H9 (cell line): ENCODE measurements around the gene OSBPL10. TPM values are rescaled to one million over a fixed set of nuclear protein-coding genes. Genes with fewer than 3 reads are reported as not detected.

ENCODE experiments used
- DNase-seq: peaks from one replicate; pipeline ENCODE4 v3.0.0-alpha.2; 2017
- H2AFZ ChIP-seq: one replicate; pipeline ENCODE4 v1.6.1; 2013; ENCODE audit warnings: mild to moderate bottlenecking, low read length, control low read depth, moderate library complexity
- H2AK5ac ChIP-seq: 2 replicates; pipeline ENCODE4 v1.6.1; 2013; ENCODE audit warnings: low read length, control low read depth, mixed read lengths; ENCODE audit not compliant: insufficient read length
- H2BK120ac ChIP-seq: one replicate; pipeline ENCODE4 v1.6.1; 2013; ENCODE audit warnings: low read depth, mild to moderate bottlenecking, low read length, control low read depth, inconsistent platforms; ENCODE audit not compliant: poor library complexity, severe bottlenecking
- H2BK12ac ChIP-seq: 2 replicates; pipeline ENCODE4 v1.6.1; 2013; ENCODE audit warnings: low read length, control low read depth, mixed read lengths, low read depth; ENCODE audit not compliant: insufficient read length
- H2BK15ac ChIP-seq: 2 replicates; pipeline ENCODE4 v1.6.1; 2013; ENCODE audit warnings: low read depth, low read length, control low read depth
- H2BK20ac ChIP-seq: one replicate; pipeline ENCODE4 v1.6.1; 2013; ENCODE audit warnings: low read depth, mild to moderate bottlenecking, low read length, control low read depth, inconsistent platforms; ENCODE audit not compliant: poor library complexity, severe bottlenecking
- H2BK5ac ChIP-seq: 2 replicates; pipeline ENCODE4 v1.6.1; 2013; ENCODE audit warnings: low read length, control low read depth, mixed read lengths; ENCODE audit not compliant: insufficient read length
- H3K14ac ChIP-seq: 2 replicates; pipeline ENCODE4 v1.6.1; 2013; ENCODE audit warnings: low read length, control low read depth; ENCODE audit not compliant: insufficient read depth
- H3K18ac ChIP-seq: 2 replicates; pipeline ENCODE4 v1.6.1; 2013; ENCODE audit warnings: low read depth, mild to moderate bottlenecking, mixed read lengths, low read length, control low read depth; ENCODE audit not compliant: insufficient read length
- H3K23ac ChIP-seq: 2 replicates; pipeline ENCODE4 v1.6.1; 2013; ENCODE audit warnings: low read length, control low read depth, mixed read lengths, low read depth; ENCODE audit not compliant: insufficient read length
- H3K23me2 ChIP-seq: 2 replicates; pipeline ENCODE4 v1.6.1; 2013; ENCODE audit warnings: low read depth, mild to moderate bottlenecking, mixed read lengths, low read length, control low read depth; ENCODE audit not compliant: insufficient read length, poor library complexity, severe bottlenecking
- H3K27ac ChIP-seq: 2 replicates; pipeline ENCODE4 v1.5.1; 2013; ENCODE audit warnings: low read length, control low read depth, mixed read lengths, low read depth; ENCODE audit not compliant: insufficient read length
- H3K27me3 ChIP-seq: 2 replicates; pipeline ENCODE4 v1.6.1; 2013; ENCODE audit warnings: low read length, control low read depth, inconsistent platforms; ENCODE audit not compliant: insufficient read depth
- H3K4ac ChIP-seq: 2 replicates; pipeline ENCODE4 v1.6.1; 2013; ENCODE audit warnings: low read depth, mild to moderate bottlenecking, control low read depth, inconsistent platforms, low read length, moderate library complexity
- H3K4me1 ChIP-seq: 2 replicates; pipeline ENCODE4 v1.6.1; 2013; ENCODE audit warnings: low read length, control low read depth, inconsistent platforms; ENCODE audit not compliant: insufficient read depth
- H3K4me2 ChIP-seq: 2 replicates; pipeline ENCODE4 v1.6.1; 2013; ENCODE audit warnings: low read length, control low read depth, mixed read lengths; ENCODE audit not compliant: insufficient read length, insufficient read depth
- H3K56ac ChIP-seq: 2 replicates; pipeline ENCODE4 v1.6.1; 2013; ENCODE audit warnings: low read depth, mild to moderate bottlenecking, mixed read lengths, low read length, control low read depth; ENCODE audit not compliant: insufficient read length
- H3K79me1 ChIP-seq: 2 replicates; pipeline ENCODE4 v1.6.1; 2013; ENCODE audit warnings: low read depth, mild to moderate bottlenecking, moderate library complexity, low read length, control low read depth, inconsistent platforms; ENCODE audit not compliant: insufficient read depth, poor library complexity, severe bottlenecking
- H3K79me2 ChIP-seq: 2 replicates; pipeline ENCODE4 v1.6.1; 2013; ENCODE audit warnings: low read length, control low read depth, inconsistent platforms; ENCODE audit not compliant: insufficient read depth
- H3K9ac ChIP-seq: 2 replicates; pipeline ENCODE4 v1.6.1; 2013; ENCODE audit warnings: low read length, control low read depth, mixed read lengths; ENCODE audit not compliant: insufficient read length; ENCODE audit errors: extremely low read depth
- H3K9me3 ChIP-seq: one replicate; pipeline ENCODE4 v1.6.1; 2013; ENCODE audit warnings: low read depth, low read length, inconsistent platforms; ENCODE audit not compliant: control insufficient read depth
- H3T11ph ChIP-seq: one replicate; pipeline ENCODE4 v1.6.1; 2013; ENCODE audit warnings: mild to moderate bottlenecking, low read length, control low read depth, inconsistent platforms
- H4K20me1 ChIP-seq: one replicate; pipeline ENCODE4 v1.6.1; 2013; ENCODE audit not compliant: control insufficient read depth, insufficient read length, insufficient read depth
- H4K5ac ChIP-seq: 2 replicates; pipeline ENCODE4 v1.6.1; 2013; ENCODE audit warnings: low read depth, mild to moderate bottlenecking, mixed read lengths, low read length, control low read depth; ENCODE audit not compliant: insufficient read length
- H4K8ac ChIP-seq: replicated peaks from 2 replicates; pipeline ENCODE4 v1.6.1; 2013; ENCODE audit warnings: low read length, control low read depth, mixed read lengths, low read depth; ENCODE audit not compliant: insufficient read length
- H4K91ac ChIP-seq: 2 replicates; pipeline ENCODE4 v1.6.1; 2013; ENCODE audit warnings: low read depth, mild to moderate bottlenecking, moderate library complexity, mixed read lengths, low read length, control low read depth; ENCODE audit not compliant: insufficient read length
- H3K27ac Mint-ChIP-seq, 3 experiments: 2 replicates in 2 of 3; 3 replicates in 1 of 3; pipeline ENCODE4 v1.8.0; 2020 to 2021; ENCODE audit warnings: mixed read lengths in 3 of 3, mild to moderate bottlenecking in 1 of 3, moderate library complexity in 1 of 3
- H3K27me3 Mint-ChIP-seq: 2 replicates; pipeline ENCODE4 v1.8.0; 2021; ENCODE audit warnings: low read depth, mild to moderate bottlenecking, moderate library complexity, mixed read lengths
- H3K36me3 Mint-ChIP-seq, 3 experiments: 2 replicates in 2 of 3; 3 replicates in 1 of 3; pipeline ENCODE4 v1.8.0; 2020 to 2021; ENCODE audit warnings: low read depth in 3 of 3, mixed read lengths in 3 of 3; ENCODE audit not compliant: insufficient read depth in 1 of 3
- H3K4me1 Mint-ChIP-seq, 2 experiments: 2 replicates each; pipeline ENCODE4 v1.8.0; 2020; ENCODE audit warnings: mixed read lengths in 2 of 2
- H3K4me3 Mint-ChIP-seq, 2 experiments: 2 replicates in 1 of 2; 3 replicates in 1 of 2; pipeline ENCODE4 v1.8.0; 2020 to 2021; ENCODE audit warnings: mild to moderate bottlenecking in 2 of 2, mixed read lengths in 2 of 2, moderate library complexity in 1 of 2
- H3K9me3 Mint-ChIP-seq, 2 experiments: 2 replicates in 1 of 2; 3 replicates in 1 of 2; pipeline ENCODE4 v1.8.0; 2020; ENCODE audit warnings: mild to moderate bottlenecking in 2 of 2, mixed read lengths in 2 of 2, moderate library complexity in 1 of 2
- CTCF ChIP-seq: fragments of 200-600 bp; sonication (generic); conservative IDR thresholded peaks from 3 replicates; pipeline ENCODE4 v1.8.0; 2021; ENCODE audit warnings: antibody characterized with exemption, mild to moderate bottlenecking
- WGBS: extraction: QIAGEN DNeasy Blood & Tissue Kit; methylation state at CpG from one replicate; pipeline ENCODE4 v1.1.7; 2013; ENCODE audit warnings: missing lambda C conversion rate, low lambda C conversion rate, mixed read lengths; ENCODE audit not compliant: insufficient read length; ENCODE audit errors: extremely low coverage; 5-methylcytosine and 5-hydroxymethylcytosine counted together
- total RNA-seq: library from RNA; stranded (reverse); gene quantifications from 2 replicates; pipeline ENCODE4 v1.2.1, GENCODE V29; 2021

OSBPL10 gene
- total RNA-seq, 1 experiment from 2014 or later = 42.7 TPM

DNA sequence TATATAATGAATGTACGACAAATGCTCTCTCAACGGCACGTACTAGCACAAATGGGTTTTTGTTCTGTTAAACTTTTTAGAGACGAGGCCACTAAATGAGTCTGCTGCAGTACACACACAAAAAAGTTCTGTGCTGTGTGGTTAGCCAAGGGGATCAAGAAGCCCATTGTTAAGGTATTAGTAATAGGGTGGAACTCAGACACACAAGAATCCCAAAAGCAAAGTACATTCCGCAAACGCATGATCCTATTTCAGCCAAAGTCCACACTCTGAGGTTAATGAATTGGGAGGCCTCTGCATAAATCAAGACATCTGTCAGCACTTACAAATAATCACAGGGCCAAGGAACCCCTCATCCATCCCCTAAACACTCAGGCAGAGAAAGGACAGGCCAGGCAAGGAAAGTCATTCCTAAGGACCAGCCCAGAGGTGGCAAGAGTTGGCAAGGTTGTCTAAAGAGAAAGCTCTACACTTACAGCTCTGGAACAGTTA lies 12.1 kb downstream of the OSBPL10 start:
- Mint-ChIP-seq H3K4me3 (no peak overlapping the region), H3K4me1 (peaks cover 51 to 52% of the 10 kb centered on the region in 2 experiments), H3K27me3 (no peaks in the 10 kb centered on the region), H3K36me3 (peaks cover 0 to 11% (median 2%) of the 10 kb centered on the region in 3 experiments; a peak in 2 of 7 replicates), H3K9me3 (no peaks in the 10 kb centered on the region), H3K27ac (peak overlapping the region; percentile 73 to 88 (median 88))
- peaks cover 26% of the 10 kb centered on the region; the same call in 1 of the 2 replicates for H3K79me2 ChIP-seq
- H3K79me1 ChIP-seq = no peaks in the 10 kb centered on the region
- no peak overlapping the region for H2BK120ac ChIP-seq
- no peak overlapping the region for H3K23ac ChIP-seq
- H3K14ac ChIP-seq = no peak overlapping the region
- no peak overlapping the region for H4K5ac ChIP-seq
- H3T11ph ChIP-seq = no peak overlapping the region
- H4K8ac ChIP-seq = no peak overlapping the region
- no peaks in the 10 kb centered on the region for H3K23me2 ChIP-seq
- no peak for DNase-seq
- no peaks in the 10 kb centered on the region for H3K9me3 ChIP-seq
- no peak overlapping the region for H2AK5ac ChIP-seq
- peaks cover 20% of the 10 kb centered on the region for H3K4me1 ChIP-seq
- peak overlapping the region; percentile 65 for H3K27ac ChIP-seq
- no peak overlapping the region for H3K9ac ChIP-seq
- H3K4ac ChIP-seq = no peak overlapping the region
- no peak overlapping the region for H2BK5ac ChIP-seq
- no peaks in the 10 kb centered on the region for H3K27me3 ChIP-seq
- TF ChIP-seq CTCF = no peak
- H4K91ac ChIP-seq = no peak overlapping the region
- no peak overlapping the region for H3K56ac ChIP-seq
- no peak overlapping the region for H3K18ac ChIP-seq
- no peak overlapping the region for H2BK12ac ChIP-seq
- H2BK15ac ChIP-seq = no peak overlapping the region
- no peak overlapping the region for H3K4me2 ChIP-seq
- H4K20me1 ChIP-seq = no peaks in the 10 kb centered on the region
- WGBS = no CpG with 5 or more reads among the region's 6 CpGs
- no peak overlapping the region for H2BK20ac ChIP-seq
- no peak overlapping the region for H2AFZ ChIP-seq
